GM21447 (cell line): ENCODE measurements around the gene AKAP8.
A peak's percentile ranks its signal among the peaks of the same experiment; 100 is the strongest.
"Not testable (repeated sequence)": the region's sequence is repeated elsewhere in the genome, so short reads cannot be mapped to it uniquely, and the experiment has no call there.

ENCODE experiments used
- ATAC-seq: cut with Tn5 transposase; IDR thresholded peaks from one replicate; pipeline ENCODE4 v1.9.1; 2021; ENCODE audit not compliant: unreplicated experiment

AKAP8 gene

GRCh38 chr19:15335992-15336391 lies 43.6 kb downstream of the AKAP8 start:
- not testable (repeated sequence) for ATAC-seq

GRCh38 chr19:15332311-15332996 lies 47.1 kb downstream of the AKAP8 start, which contains the start of gene BRD4:
Gene BRD4 (minus strand): TSS chr19:15332539. CDS start chr19:15273099, 59,440 bp downstream.
- peak; percentile 33 for ATAC-seq

GRCh38 chr19:15331419-15332310 lies 47.9 kb downstream of the AKAP8 start:
- ATAC-seq = peak; percentile 21

- ATAC-seq = no peak
Observed at GRCh38 chr19:15330801-15331418, 48.7 kb downstream of the AKAP8 start.

- ATAC-seq = no peak
Observed at GRCh38 chr19:15328312-15328711, 51.3 kb downstream of the AKAP8 start.

GRCh38 chr19:15324791-15325519 lies 54.6 kb downstream of the AKAP8 start:
- ATAC-seq = no peak

GRCh38 chr19:15323496-15324235 lies 55.9 kb downstream of the AKAP8 start:
- ATAC-seq = no peak

- no peak for ATAC-seq
Observed at GRCh38 chr19:15321739-15322138, 57.8 kb downstream of the AKAP8 start.

GRCh38 chr19:15320116-15320515 lies 59.5 kb downstream of the AKAP8 start:
- ATAC-seq = no peak

GRCh38 chr19:15318241-15318691 lies 61.3 kb downstream of the AKAP8 start:
- no peak for ATAC-seq

- no peak for ATAC-seq
Observed at GRCh38 chr19:15317392-15318071, 62.1 kb downstream of the AKAP8 start.

GRCh38 chr19:15316498-15316897 lies 63.1 kb downstream of the AKAP8 start:
- no peak for ATAC-seq

GRCh38 chr19:15315101-15315500 lies 64.5 kb downstream of the AKAP8 start:
- no peak for ATAC-seq

GRCh38 chr19:15313649-15314279 lies 65.8 kb downstream of the AKAP8 start:
- ATAC-seq = no peak

GRCh38 chr19:15307169-15307568 lies 72.4 kb downstream of the AKAP8 start:
- no peak for ATAC-seq

GRCh38 chr19:15305582-15306334 lies 73.8 kb downstream of the AKAP8 start:
- ATAC-seq = no peak

- ATAC-seq = no peak
Observed at GRCh38 chr19:15304140-15304705, 75.4 kb downstream of the AKAP8 start.
